Left cardiac atrium (tissue), 4 donors: ENCODE measurements around the gene PSD. TPM values are rescaled to one million over a fixed set of nuclear protein-coding genes. Genes with fewer than 3 reads are reported as not detected.

ENCODE experiments used
- ATAC-seq, 2 donors: fragments of 200-7000 bp; cut with Tn5 transposase; one replicate each; pipeline ENCODE4 v1.9.1; 2020; ENCODE audit warnings: mild to moderate bottlenecking in 2 of 2, moderate library complexity in 2 of 2
- DNase-seq: peaks from one replicate; pipeline ENCODE4 v3.0.0-alpha.2; 2020
- intact Hi-C, 2 donors: fragments of 100-400 bp; cut with DNase I; formaldehyde crosslinking; loops; one replicate each; pipeline versions ENCODE4 v1.14.1 to v1.15.1; 2022 to 2023
- total RNA-seq, 2 donors: library from RNA; stranded (reverse); fragmentation: NEBNext Ultra II Directional; extraction: Animal tissue kit (Norgen Biotek cat#: 25700); gene quantifications; one replicate each; pipeline ENCODE4 v1.2.1, GENCODE V29; 2021
- donor health status: DM: no; HTN: yes; CAD: no.
- donor health status: DM: no; HTN: yes; CAD: no; lungs with severe emphysema.
- donor health status: DM: yes; HTN: yes; CAD: no.
- donor health status: Dilated cardiomyopathy.

The PSD gene
- total RNA-seq, 2 donors from 2014 or later = 2.3 to 3.4 TPM

DNA sequence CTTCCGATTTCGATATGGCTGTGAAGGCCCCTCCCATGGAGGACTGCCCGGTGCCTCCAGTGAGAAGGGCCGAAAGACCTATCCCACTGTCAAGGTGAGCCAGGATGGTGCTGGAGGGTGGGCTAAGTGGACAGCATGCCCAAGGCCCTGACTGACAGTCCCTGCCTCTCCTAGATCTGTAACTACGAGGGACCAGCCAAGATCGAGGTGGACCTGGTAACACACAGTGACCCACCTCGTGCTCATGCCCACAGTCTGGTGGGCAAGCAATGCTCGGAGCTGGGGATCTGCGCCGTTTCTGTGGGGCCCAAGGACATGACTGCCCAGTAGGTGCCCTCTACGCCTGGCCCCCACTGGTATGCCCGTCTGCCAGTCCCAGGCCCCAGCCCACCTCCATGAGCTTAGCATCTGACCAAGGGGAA is 21.8 kb downstream of the PSD start:
- DNase-seq (no peak), ATAC-seq (no peak)
- intact Hi-C loops = loop anchor here in 1 of 2 donors (5.0 kb wide), 1 partner anchor 229 kb away; no protein-coding TSS in a partner anchor

DNA sequence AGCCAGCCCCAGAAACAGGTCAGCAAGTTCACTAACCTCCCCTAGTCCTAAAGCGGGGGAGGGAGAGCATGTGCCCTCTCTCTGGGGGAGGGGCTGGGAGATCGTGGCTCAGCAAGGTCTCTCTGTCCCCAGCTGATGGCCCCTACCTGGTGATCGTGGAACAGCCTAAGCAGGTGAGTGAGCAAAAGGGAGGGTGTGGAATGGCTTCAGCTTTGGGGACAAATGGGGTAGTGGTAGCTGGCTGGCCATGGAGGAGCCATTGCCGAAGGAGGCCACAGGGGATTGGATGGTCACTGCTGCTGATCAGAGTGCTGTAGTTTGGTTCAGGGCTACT is 22.3 kb downstream of the PSD start:
- intact Hi-C loops = loop anchor here in 1 of 2 donors (5.0 kb wide), 1 partner anchor 229 kb away; no protein-coding TSS in a partner anchor
- no peak for ATAC-seq
- DNase-seq = no peak

DNA sequence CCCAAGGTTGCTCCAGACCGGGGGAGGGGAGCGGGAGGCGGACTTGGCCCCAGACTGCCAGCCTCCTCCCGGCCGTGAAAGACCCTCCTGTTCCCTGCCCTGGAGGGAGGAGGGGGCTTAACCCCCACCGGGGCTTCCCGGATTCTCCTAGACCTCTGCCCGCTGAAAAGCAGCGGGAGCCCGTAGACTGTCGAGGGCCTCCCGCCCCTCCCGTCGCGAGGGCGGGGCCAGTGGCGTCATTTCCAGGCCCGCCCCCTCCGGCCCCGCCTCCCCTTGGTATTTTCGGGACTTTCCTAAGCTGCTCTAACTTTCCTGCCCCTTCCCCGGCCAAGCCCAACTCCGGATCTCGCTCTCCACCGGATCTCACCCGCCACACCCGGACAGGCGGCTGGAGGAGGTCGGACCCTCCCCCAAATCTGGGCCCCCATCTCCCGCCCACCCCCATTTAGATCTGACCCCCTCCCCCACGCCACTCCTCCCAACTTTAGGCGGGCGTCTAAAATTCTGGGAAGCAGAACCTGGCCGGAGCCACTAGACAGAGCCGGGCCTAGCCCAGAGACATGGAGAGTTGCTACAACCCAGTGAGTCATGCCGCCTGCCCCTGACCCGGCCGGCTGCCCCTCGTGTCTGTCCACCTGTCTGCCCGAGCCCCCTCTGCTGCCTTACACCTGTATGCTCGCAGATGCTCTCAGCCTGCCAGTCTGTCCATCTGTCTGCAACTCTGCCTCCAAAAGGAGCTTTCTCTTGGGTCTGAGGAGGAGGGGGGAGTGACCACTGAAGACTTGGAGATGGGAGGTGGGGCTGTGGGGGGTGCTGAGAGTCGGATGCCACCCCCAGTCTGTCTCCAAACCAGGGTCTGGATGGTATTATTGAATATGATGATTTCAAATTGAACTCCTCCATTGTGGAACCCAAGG is 22.9 kb downstream of the PSD start, which contains the start of gene NFKB2:
TSS of gene NFKB2 (plus strand) at position 306 of the 917 bp plus-strand sequence. CDS start at position 561, 255 bp downstream.
- DNase-seq = peak; percentile 91
- peak; percentile 65 to 73 for ATAC-seq
- intact Hi-C loops = loop anchor here in 1 of 2 donors (5.0 kb wide), 1 partner anchor 228 kb away; no protein-coding TSS in a partner anchor

DNA sequence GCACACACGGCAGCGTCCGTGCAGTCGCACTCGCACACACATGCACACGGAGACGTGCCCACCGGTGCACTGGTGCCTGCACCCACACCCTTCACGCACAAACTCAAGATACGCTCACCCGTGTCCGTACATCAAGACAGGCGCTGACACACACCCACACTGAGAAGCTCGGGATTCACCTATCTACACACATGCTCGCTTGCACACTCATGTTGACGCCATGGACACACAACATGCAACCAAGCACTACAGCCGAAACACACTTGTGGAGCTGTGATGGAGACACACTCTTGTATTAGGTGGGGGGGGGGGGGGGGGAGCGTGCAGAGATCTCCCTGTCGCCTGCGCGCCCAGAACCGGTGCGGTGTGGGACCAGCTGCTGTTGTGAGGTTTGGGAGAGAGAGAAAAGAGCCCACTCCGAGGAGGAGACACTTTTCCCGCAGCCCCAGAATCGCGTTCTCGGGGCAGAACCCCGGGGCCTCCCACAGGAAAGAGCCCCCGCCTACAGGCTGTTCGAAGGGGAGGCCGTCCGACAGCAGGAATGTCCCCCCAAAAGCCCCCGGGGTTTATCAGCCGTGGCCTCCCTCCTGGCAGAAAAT is 23.7 kb downstream of the PSD start:
- DNase-seq = no peak
- intact Hi-C loops = loop anchor here in 1 of 2 donors (5.0 kb wide), 3 partner anchors 82 to 228 kb away; no protein-coding TSS in a partner anchor
- ATAC-seq = peak in 1 of 2 donors; percentile 11

DNA sequence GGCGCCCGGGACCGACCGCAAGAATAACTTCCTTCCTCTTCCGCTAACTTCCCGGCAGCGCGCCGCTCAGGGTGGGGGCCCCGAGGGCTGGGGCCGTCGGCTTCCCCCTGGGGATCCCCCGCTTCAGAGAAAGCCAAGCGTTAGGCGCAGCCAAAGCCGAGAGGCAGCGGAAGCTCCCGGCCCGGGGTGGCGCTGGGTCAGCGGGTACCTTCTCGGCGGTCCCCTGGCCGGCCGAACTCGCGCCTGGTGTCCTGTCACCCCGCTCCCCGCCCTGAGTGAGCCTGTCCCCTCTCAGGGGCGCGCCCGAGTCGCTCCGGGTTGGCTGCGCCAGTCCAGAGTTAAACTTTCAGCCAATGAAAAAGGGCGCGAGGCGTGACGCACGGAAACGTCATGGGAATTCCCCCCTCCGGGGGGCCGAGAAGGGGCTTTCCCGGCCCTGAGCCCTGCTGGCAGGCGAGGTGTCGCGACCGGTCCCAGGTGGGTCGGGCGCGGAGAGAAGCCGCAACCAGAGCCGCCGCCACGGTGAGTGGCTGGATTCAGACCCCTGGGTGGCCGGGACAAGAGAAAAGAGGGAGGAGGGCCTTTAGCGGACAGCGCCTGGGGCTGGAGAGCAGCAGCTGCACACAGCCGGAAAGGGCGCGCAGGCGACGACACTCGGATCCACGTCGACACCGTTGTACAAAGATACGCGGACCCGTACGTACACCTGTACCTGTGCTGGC is 24.3 kb downstream of the PSD start:
- ATAC-seq (peak; percentile 91), DNase-seq (peak; percentile 97)
- intact Hi-C loops = loop anchor here in 1 of 2 donors (5.0 kb wide), 2 partner anchors 83 to 188 kb away; no protein-coding TSS in a partner anchor

DNA sequence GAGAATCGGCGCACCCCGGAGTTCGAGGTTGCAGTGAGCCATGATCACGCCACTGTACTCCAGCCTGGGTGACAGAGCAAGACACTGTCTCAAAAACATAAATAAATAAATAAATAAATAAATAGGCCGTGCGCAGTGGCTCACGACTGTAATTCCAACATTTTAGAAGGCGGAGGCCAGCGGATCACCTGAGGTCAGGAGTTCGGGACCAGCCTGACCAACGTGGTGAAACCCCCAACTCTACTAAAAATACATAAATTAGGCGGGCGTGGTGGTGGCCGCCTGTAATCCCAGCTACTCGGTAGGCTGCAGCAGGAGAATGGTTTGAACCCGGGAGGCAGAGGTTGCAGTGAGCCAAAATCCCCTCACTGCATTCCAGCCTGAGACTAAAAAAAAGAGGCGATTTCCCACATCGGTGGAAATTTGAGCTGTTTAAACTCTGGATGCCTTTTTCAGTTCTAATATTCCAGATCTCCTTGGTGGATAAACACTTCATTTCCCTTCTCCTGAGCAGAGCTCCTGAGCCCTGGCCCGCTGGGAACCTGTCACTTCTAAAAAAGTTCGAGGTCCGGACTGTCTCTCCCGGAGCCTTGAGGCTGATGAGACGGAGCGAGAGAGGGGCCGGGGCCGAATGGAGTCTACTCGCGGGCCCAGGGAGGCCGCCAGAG is 25.0 kb downstream of the PSD start:
- intact Hi-C loops = loop anchor here in 1 of 2 donors (5.0 kb wide), 2 partner anchors 84 to 189 kb away; no protein-coding TSS in a partner anchor
- no peak for ATAC-seq
- DNase-seq = no peak

DNA sequence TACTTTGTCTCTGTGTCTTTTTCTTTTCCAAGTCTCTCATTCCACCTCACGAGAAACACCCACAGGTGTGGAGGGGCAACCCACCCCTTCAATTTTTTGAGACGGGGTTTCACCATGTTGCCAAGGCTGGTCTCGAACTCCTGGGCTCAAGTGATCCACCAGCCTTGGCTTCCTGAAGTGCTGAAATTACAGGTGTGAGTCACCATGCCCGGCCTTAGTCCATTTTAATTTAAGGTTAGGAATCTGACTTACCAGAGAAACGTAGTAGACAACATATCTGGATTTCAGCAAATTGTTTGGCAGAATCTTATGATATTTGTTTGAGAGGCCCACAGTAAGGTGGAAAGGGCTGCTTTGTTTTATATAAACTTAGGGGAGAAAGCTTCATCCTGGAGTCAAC is 26.3 kb downstream of the PSD start:
- intact Hi-C loops = loop anchor here in 1 of 2 donors (5.0 kb wide), 2 partner anchors 85 to 190 kb away; no protein-coding TSS in a partner anchor
- DNase-seq (no peak), ATAC-seq (no peak)

DNA sequence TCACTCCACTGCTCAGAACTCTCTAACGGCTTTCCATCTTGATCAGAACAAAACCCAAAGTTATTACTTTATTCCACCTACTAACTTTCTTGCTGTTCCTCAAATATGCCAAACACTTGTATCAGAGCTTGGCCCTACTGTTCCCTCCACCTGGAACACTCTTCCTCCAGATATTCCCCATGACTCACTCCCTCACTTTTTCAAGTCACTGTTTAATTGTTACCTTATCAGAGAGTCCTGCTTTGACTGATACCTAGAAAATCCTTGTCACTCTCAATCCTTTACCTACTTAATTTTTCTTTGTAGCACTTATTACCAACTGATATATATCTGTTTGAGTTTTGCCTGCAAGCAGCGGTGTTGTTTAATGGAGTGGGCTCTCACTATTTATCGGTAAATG is 28.7 kb downstream of the PSD start:
- DNase-seq (no peak), ATAC-seq (no peak)
- intact Hi-C loops = loop anchor here (5.0 to 10.0 kb wide), 3 partner anchors 85 to 192 kb away; no protein-coding TSS in a partner anchor

DNA sequence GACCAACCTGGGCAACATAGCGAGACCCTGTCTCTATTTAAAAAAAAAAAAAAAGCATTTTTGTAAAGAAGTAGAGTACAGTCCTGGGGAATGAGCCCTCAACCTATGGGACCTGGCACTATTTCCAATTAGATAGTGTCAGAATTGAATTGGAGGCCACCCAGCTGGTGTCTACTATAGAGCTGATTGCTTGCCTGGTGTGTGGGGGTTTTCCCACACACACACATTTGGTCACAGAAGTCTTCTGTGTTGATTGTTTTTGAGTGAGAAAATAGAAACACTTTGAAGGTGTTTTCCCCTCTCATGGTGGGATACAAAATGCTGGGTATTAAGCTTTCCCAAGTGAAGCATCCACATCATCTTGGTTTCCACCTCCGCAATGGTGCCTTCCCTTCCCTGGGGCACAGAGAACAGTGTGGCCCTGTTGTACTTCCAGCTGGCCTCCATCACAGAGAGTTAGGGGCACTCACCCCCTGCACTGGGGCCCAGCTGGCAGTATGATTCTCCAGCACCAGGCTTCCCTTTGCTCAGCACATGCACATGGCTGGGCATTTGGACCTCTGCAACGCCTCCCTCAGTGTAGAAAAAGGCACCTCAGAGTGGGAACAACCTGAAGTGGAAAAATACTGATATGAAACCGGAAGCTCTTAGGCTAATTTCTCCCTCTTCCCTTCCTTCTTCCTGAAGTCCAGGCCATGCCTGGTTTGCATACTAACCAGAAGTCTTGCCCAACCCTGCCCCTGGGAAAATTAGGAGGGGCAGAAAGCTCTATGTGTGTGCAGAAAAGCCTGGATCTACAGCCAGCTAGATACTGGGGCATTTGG is 33.8 kb downstream of the PSD start:
- intact Hi-C loops = loop anchor here in 1 of 2 donors (10.0 kb wide), 1 partner anchor 90 kb away; no protein-coding TSS in a partner anchor
- ATAC-seq = peak; percentile 56 to 83

DNA sequence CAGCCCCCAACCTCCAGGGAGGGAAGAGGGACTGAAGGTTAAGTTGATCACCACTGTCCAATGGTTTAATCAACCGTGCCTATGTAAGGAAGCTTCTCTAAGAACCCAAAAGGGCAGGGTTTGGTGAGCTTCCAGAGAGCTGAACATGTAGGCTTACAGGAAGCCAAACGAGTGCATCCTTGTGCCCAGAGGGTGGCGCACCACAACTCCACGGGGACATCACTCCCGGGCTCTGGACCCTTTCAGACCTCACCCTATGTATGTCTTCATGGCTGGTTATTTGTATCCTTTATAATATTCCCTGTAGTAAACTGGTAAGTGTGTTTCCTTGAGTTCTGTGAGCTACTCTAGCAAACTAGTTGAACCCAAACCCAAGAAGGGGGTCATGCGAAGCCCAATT is 34.5 kb downstream of the PSD start:
- ATAC-seq (no peak), DNase-seq (no peak)
- intact Hi-C loops = loop anchor here in 1 of 2 donors (10.0 kb wide), 1 partner anchor 91 kb away; no protein-coding TSS in a partner anchor

More for the DNA sequence above, 33.8 kb downstream of the PSD start:
- DNase-seq = no peak

DNA sequence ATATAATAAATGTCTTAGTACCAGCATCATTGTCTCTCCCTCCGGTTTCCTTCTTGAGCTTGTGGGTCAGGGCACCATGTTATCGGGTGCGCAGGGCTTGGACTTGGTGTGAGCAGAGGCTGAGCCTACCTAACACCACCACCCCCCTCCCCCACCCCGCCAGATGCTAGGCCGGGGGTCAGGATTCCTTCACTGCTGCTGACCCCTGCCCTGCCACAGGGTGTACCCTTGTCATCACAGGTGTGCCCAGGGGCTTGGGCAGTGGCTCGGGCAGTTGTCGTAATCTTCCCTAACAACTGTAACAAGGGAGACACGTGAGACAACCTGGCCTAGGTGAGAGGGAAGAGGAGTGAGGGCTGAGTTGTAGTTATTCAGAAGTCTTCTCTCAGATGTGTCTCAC is 35.7 kb downstream of the PSD start:
- intact Hi-C loops = loop anchor here in 1 of 2 donors (10.0 kb wide), 1 partner anchor 92 kb away; no protein-coding TSS in a partner anchor
- no peak for ATAC-seq
- DNase-seq = no peak

DNA sequence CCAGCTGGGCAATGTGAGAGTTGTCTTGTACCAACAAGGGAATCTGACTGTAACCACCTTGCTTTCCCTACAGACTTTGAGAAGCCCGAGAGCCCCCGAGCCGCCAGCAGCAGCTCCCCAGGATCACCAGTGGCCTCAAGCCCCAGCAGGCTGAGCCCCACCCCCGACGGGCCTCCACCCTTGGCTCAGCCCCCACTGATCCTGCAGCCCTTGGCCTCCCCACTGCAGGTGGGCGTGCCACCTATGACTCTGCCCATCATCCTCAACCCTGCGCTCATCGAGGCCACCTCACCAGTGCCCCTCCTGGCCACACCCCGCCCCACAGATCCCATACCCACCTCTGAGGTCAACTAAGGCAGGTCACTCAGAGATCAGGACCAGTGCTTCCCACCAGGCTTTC is 36.6 kb downstream of the PSD start:
- DNase-seq = no peak
- ATAC-seq = no peak
- intact Hi-C loops = loop anchor here in 1 of 2 donors (10.0 kb wide), 1 partner anchor 93 kb away; no protein-coding TSS in a partner anchor

DNA sequence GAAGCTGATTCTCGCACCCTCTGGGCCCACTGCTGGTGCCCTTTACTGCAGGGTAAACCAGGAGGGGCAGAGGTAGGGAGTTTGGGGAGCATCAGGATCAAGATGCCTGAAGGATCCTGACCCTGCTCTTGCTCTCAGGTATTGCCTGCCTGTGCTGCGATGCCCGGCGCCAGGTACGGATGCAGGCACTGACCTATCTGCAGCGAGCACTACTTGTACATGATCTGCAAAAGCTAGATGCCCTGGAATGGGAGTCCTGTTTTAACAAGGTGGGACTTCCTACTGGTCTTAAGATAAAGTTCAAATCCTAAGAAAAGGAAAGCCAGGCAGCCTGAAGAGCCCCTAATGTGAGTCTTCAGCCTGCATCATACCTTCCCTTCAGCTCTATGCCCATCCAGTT is 39.2 kb downstream of the PSD start:
- no peak for ATAC-seq
- DNase-seq = no peak
- intact Hi-C loops = no loop called here

DNA sequence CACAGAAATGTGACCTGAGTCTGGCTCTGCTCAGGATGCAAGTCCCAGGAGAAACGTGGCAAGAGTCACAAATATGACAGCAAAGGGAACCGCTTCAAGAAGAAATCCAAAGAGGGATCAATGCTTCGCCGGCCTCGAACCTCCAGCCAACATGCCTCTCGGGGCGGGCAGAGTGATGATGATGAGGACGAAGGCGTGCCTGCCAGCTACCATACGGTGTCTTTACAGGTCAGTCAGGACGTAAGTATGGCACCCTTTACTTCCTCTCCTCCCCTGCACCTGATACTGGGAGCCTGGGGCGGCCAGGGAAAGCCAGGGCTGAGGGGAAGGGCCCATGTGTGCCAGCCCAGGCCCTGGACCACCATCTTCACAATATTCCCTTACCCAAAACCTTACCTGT is 41.7 kb downstream of the PSD start:
- ATAC-seq = no peak
- intact Hi-C loops = no loop called here
- DNase-seq = no peak

DNA sequence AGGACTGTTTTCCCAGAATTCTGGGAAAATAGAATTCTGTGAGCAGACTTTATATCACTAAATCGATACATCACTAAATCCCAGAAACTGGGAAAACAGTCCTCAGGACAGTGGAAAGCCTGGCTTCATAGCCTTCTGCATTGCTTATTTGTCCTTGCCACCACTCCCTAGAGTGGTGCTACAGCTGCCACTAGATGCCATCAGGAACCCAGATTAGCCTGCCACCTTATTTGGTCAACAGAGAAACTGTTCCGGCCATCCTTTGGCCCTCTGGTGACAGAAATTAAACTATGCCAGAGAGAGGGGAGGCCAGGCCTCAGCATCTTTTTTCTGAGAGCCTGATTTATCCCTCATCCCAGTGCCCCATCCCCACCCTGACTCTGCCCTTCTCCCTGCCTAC is 42.7 kb downstream of the PSD start:
- ATAC-seq (peak in 1 of 2 donors; percentile 57), DNase-seq (no peak)
- intact Hi-C loops = no loop called here

DNA sequence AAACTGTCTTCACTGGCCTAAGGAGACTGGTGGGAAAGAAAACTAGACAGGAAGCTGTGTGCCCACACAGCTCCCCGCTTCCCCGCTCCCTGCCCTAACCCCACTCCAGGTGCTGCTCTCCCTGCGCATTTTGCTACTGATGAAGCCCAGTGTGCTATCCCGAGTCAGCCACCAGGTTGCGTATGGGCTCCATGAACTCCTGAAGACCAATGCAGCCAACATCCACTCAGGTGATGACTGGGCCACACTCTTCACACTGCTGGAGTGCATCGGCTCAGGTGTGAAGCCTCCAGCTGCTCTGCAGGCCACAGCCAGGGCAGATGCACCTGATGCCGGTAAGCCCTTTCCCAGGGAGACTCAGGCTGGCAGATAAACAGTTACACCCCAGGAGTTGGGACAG is 43.3 kb downstream of the PSD start:
- peak in 1 of 2 donors; percentile 19 for ATAC-seq

DNA sequence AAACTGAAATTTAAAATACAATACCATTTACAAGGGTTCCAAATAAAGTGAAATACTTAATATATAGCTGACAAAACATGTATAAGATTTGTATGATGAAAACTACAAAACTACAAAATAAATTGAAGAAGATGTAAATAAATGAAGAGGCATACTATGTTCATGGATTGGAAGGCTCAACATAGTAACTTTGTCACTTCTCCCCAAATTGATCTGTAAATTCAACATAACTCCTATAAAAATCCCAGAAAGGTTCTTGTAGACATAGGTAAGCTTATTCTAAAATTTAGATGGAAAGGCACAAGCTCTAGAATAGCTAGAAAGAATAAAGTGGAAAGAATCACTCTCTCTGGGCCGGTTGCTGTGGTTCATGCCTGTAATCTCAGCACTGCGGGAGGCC is 47.3 kb downstream of the PSD start:
- no peak for ATAC-seq
- intact Hi-C loops = no loop called here
- DNase-seq = no peak

More for the DNA sequence above, 43.3 kb downstream of the PSD start:
- intact Hi-C loops = no loop called here
- no peak for DNase-seq
